Measurements from ENCODE around the gene AVL9.

The AVL9 gene

DNA sequence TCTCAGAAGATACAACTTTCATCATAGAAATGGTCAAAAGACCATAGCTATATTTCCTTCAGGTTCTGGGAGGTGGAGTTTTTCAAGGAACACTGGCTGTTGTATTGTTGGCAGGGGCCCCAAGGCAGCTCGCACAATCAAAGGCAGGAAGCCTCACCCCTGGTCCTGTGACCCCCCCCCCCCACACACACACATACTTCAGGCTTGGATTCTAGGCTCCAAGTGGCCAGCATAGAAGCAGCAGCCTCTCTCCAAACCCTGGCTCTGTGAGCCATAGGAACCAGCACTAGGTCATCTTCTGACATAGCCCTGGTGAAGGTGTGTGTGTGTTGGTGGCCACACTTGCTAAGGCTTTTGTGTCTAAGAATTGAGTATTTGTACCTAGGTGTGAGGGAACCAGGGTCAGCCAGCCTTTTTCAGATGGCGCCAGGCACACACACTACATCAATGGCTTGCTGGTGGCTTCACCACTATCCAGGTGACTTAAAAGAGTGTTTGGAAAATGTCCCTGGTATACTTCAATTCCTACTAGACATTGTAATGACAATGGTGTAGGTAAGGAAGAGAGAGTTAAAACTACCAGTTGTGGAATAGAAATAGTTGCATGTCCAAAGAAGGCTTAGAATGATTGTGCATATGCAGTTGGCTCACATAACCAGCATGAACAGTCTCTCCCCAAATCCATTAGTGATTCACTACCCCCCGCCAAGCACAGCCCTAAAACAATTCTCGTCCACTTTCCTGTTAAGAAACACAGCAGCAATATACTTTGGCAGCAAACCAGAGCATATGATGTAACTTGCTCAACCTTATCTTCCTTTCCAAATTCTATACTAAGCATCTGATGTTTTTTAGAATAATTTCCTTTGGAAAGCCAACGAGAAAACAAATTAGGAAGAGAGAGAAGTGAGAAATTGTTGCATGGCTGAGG lies 91.3 kb downstream of the AVL9 start:
- TF ChIP-seq, protein P1, sequence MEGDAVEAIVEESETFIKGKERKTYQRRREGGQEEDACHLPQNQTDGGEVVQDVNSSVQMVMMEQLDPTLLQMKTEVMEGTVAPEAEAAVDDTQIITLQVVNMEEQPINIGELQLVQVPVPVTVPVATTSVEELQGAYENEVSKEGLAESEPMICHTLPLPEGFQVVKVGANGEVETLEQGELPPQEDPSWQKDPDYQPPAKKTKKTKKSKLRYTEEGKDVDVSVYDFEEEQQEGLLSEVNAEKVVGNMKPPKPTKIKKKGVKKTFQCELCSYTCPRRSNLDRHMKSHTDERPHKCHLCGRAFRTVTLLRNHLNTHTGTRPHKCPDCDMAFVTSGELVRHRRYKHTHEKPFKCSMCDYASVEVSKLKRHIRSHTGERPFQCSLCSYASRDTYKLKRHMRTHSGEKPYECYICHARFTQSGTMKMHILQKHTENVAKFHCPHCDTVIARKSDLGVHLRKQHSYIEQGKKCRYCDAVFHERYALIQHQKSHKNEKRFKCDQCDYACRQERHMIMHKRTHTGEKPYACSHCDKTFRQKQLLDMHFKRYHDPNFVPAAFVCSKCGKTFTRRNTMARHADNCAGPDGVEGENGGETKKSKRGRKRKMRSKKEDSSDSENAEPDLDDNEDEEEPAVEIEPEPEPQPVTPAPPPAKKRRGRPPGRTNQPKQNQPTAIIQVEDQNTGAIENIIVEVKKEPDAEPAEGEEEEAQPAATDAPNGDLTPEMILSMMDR (IDR thresholded peaks at IDR 0.05; ENCODE audit: low read length), result no peak
- no peak for TF ChIP-seq EZH2 (IDR thresholded peaks at IDR 0.05; ENCODE audit: borderline replicate concordance, low read length)
- Histone ChIP-seq H3K9me3 (ENCODE audit: low read length) (no peaks in the 10 kb centered on the region), H3F3A (ENCODE audit: insufficient read depth, low read length) (no peaks in the 10 kb centered on the region), H3K9ac (ENCODE audit: low read length) (no peak overlapping the region), H2AFZ (ENCODE audit: low read length) (no peak overlapping the region), H3K27ac (ENCODE audit: low read depth, low read length, poor library complexity, severe bottlenecking) (no peak overlapping the region), H3K4me1 (ENCODE audit: insufficient read depth, low read length, severe bottlenecking) (no peaks in the 10 kb centered on the region), H4K20me1 (ENCODE audit: insufficient read depth, low read length) (no peaks in the 10 kb centered on the region), H3K27me3 (ENCODE audit: insufficient read depth, low read length) (no peaks in the 10 kb centered on the region), H3K36me3 (ENCODE audit: insufficient read depth, low read length) (peaks cover 47% of the 10 kb centered on the region), H3K4me3 (ENCODE audit: low read depth, low read length, poor library complexity, severe bottlenecking) (no peak overlapping the region), H3K4me2 (ENCODE audit: low read length) (no peak overlapping the region), H3K79me2 (ENCODE audit: insufficient read depth, low read length) (no peaks in the 10 kb centered on the region), H3K9me2 (ENCODE audit: low read depth, low read length) (no peaks in the 10 kb centered on the region)

DNA sequence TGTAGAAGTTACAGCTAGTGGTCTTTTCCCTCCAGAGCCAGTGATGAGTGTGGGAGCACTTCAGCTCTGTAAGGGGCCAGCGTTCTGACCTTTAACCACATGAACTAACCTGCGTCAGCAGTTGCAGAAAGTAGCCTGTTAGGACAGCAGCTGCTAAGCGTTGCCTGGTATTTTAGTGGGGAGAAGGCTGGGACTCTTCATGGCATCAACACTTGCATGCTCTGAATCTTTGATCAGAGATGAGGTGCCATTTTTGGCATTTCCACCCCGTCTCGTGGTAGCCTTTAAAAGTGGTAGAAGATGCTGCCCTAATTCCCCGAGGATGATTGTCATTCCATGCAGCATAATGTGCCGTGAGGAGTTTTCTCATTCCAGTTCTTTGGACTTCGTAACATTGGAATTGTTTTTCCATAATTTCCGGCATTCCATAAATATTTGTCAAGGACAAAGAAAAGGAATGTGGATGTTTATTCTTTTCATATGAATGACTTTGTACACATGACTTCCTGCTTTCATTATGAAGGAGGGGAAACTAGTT lies 92.2 kb downstream of the AVL9 start:
- Histone ChIP-seq H3K36me3 (ENCODE audit: insufficient read depth, low read length) (peaks cover 39% of the 10 kb centered on the region), H3K4me1 (ENCODE audit: insufficient read depth, low read length, severe bottlenecking) (no peaks in the 10 kb centered on the region), H3F3A (ENCODE audit: insufficient read depth, low read length) (no peaks in the 10 kb centered on the region), H3K9me2 (ENCODE audit: low read depth, low read length) (no peaks in the 10 kb centered on the region), H3K4me2 (ENCODE audit: low read length) (no peak overlapping the region), H4K20me1 (ENCODE audit: insufficient read depth, low read length) (no peaks in the 10 kb centered on the region), H2AFZ (ENCODE audit: low read length) (no peak overlapping the region), H3K4me3 (ENCODE audit: low read depth, low read length, poor library complexity, severe bottlenecking) (no peak overlapping the region), H3K9me3 (ENCODE audit: low read length) (no peaks in the 10 kb centered on the region), H3K79me2 (ENCODE audit: insufficient read depth, low read length) (no peaks in the 10 kb centered on the region), H3K27ac (ENCODE audit: low read depth, low read length, poor library complexity, severe bottlenecking) (no peak overlapping the region), H3K9ac (ENCODE audit: low read length) (no peak overlapping the region), H3K27me3 (ENCODE audit: insufficient read depth, low read length) (no peaks in the 10 kb centered on the region)
- TF ChIP-seq, protein P1 (IDR thresholded peaks at IDR 0.05; ENCODE audit: low read length), result no peak
- no peak for TF ChIP-seq EZH2 (IDR thresholded peaks at IDR 0.05; ENCODE audit: borderline replicate concordance, low read length)

DNA sequence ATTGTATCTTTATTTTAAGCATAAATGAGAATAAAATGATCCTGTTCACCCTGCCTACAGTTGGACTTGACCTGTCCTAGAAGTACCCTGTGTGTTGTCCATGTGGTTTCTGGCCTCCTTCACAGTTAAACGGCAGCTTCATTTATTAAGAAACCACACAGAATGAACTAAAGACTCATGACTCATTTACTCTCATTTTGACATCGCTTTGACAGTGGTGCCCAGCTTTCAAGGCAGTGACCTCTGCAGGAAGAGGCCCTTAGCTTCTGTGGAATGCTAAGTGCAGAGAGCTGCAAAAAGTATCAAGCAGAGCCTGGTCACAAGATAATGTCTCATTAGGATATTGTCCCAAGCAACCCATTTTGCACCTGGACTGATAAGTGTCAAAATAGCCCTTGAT lies 93.4 kb downstream of the AVL9 start:
- Histone ChIP-seq H3K9ac (ENCODE audit: low read length) (no peak overlapping the region), H3K27ac (ENCODE audit: low read depth, low read length, poor library complexity, severe bottlenecking) (no peak overlapping the region), H3F3A (ENCODE audit: insufficient read depth, low read length) (no peaks in the 10 kb centered on the region), H3K9me3 (ENCODE audit: low read length) (no peaks in the 10 kb centered on the region), H3K27me3 (ENCODE audit: insufficient read depth, low read length) (no peaks in the 10 kb centered on the region), H3K79me2 (ENCODE audit: insufficient read depth, low read length) (no peaks in the 10 kb centered on the region), H3K36me3 (ENCODE audit: insufficient read depth, low read length) (peaks cover 28% of the 10 kb centered on the region; the same call in 1 of the 2 replicates), H2AFZ (ENCODE audit: low read length) (no peak overlapping the region), H4K20me1 (ENCODE audit: insufficient read depth, low read length) (no peaks in the 10 kb centered on the region), H3K9me2 (ENCODE audit: low read depth, low read length) (no peaks in the 10 kb centered on the region), H3K4me3 (ENCODE audit: low read depth, low read length, poor library complexity, severe bottlenecking) (no peak overlapping the region), H3K4me2 (ENCODE audit: low read length) (no peak overlapping the region), H3K4me1 (ENCODE audit: insufficient read depth, low read length, severe bottlenecking) (no peaks in the 10 kb centered on the region)
- TF ChIP-seq, protein P1 (IDR thresholded peaks at IDR 0.05; ENCODE audit: low read length), result no peak
- TF ChIP-seq EZH2 (IDR thresholded peaks at IDR 0.05; ENCODE audit: borderline replicate concordance, low read length), result no peak
